Activated CD4-positive, alpha-beta T cell treated with anti-CD3 and anti-CD28 coated beads, Interleukin-2, amount 50 U/mL, for 4 hours (primary cell): ENCODE measurements around the gene DUOX2.
"Not testable (repeated sequence)": the region's sequence is repeated elsewhere in the genome, so short reads cannot be mapped to it uniquely, and the experiment has no call there.

ENCODE experiments used
- DNase-seq, 2 experiments: peaks; one replicate each; pipeline ENCODE4 v3.0.0-alpha.2; 2020

DUOX2 gene

DNA sequence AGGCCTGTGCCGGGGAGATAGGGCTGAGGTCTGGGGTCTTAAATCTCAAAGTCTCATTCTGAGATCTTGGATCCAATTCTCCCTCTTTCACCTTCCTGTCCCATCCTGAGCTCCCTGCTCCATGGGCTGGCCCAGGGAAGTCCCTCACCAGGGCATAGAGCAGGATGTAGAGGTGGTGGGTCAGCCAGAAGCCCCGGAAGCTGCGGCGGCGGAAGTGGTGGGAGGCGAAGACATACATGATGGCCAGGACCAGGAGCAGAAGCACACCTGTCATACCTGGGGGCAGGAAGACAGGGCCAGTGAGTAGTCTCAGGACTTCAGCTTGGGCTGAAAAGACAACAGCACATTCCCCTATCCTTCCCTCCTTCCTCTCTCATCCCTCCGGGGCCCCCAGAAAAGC, 16.5 kb downstream of the DUOX2 start:
- DNase-seq = no peak

DNA sequence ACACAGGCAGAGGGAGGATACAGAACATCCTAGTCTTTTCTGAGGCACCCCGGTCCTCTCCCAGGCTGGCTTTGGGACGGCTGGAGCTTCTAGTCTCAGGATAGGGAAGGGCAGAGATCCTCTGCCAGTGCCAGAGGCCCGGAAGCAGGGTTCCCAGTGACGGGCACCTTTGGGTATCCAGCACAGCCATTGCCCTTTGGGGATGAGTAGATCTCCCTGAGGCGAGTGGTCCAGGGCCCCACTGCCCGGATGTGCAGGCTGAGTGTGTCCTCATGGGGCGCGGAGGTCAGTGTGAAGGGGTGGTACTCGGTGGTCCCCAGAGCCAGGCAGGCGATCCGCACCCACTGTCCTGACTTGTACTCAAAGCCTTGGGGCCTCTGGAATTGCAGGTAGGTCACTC, 18.3 kb downstream of the DUOX2 start:
- no peak for DNase-seq

DNA sequence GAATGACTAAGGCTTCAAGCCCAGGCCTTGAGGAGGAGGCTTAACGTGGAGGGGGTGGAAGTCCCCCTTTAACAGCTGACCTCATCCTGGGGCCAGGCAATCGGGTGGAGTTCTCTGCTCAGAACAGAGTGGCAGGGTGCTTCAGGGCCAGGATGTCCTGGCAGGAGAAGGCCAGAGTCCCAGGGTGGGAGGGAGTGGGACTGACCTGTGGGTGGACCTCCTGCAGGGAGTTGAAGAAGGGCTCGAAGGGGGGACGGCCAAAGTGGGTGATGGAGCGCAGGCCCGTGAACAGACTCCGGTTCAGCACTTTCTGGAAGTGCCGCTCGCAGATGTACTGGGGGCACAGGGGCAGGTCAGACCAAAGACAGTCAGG, 19.6 kb downstream of the DUOX2 start:
- DNase-seq = no peak

DNA sequence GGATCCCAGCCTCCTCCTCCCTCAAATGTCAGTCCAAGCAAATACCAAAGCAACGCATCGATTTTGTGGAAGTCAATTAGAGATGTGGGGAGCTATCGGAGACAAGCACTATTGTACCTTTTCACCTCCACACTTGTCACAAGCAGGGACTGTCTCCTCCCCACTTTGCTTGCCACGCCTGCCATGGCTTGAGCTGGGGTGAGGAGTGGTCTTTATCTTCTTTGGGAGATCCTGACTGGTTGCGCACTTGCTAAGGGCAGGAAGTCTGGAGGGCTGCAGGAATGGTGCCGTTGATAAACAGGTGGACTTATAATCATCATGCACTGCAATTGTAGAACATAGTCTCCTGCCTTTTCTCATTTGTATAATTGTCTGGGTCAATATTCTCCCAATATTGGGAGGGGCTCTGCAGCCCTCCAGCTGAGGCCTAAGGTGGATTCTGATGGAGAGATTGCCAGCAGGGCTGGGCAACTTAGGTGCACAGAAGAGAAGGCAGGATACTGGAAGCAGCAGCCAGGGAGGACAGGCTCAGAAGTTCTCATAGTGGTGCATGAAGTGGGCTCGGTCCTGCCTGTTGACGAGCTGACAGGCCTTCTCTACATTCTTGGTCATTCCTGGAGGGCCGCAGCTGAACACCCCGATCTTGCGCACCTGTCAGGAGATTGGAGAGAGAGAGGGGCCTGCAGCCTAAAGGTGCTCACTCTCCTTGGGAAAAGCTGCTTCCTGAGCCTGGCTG, 20.2 kb downstream of the DUOX2 start:
- no peak for DNase-seq

DNA sequence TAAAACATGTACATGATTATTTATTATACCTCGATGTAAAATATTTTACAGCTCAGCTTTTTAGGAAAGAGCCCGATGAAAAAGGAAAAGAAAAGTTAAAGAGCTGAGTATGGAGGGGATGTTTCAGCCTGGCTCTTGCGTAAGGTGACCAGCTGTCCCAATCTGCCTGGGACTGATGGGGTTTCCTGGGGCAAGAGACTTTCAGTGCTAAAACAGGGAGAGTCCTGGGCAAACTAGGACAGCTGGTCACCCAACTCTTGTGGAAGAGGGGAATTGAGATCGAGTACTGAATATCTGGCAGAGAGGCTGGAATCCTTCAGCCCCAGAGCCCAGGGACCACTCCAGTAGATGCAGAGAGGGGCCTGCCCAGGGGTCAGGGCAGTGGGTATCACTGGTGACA, 21.0 kb downstream of the DUOX2 start:
- no peak for DNase-seq

DNA sequence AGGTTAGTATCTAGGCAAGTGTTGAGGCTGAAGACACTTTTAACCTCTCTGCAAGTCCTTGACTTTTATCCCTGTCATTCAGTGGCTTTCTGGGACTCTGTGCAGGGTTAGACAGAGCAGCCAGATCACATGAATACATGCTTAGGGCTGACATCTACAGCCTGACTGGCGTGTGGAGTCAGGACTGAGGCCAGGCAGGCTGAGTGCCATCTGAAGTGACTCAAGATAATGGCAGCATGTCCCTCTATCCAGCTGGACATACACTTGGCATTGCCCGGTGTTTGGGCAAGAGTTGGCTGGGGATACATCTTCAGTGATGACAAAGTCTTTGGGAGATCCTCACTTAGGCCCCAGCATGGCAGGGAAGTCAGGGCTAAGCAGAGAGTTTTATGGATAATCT, 22.4 kb downstream of the DUOX2 start:
- DNase-seq = no peak

DNA sequence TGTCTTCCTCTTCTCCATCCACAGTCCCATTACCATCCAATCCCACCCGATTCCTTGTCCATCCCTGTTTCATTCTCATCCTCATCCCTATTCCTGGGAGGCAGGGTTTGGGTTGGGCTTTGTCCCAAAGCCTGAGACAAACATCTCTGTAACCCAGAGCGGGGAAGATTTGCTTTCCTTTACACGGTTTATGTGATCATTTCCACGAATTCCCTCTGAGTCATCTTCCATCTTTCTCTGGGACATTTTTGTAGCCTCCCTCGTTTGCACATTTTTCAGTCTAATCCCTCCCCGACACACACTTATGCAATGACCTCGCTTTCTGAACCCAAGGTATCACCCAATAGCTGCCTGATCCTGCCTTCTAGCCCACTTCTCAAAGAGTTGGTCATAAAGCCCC, 22.8 kb downstream of the DUOX2 start:
- DNase-seq = no peak

DNA sequence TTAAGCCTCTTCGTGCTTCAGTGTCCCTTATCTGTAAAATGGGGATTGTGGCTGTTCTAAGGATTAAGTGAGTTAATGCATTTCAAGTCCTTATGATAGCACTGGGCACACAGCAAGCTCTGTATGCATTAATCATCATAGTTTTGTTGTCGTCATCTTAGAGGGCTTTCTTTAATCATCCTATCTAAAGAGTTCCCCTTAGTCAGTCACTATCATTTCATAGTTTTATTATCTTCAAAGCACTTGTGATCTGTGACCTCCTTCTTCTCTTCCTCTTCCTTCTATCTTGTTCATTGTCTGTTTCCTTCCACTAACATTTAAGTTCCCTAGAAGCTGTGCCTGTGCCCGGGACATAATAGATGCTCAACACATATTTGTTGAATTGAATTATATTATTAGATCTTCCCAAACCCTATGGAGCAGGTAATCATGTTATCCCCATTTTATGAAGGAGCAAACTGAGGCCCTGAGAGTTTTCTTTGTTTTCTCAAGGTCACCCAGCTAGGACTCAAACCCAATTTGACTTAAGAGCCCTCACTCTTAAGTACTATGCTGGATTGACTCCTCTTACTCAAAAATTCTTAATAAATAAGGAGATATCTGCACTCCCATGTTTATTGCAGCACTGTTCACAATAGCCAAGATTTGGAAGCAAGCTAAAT, 24.1 kb downstream of the DUOX2 start:
- no peak for DNase-seq

DNA sequence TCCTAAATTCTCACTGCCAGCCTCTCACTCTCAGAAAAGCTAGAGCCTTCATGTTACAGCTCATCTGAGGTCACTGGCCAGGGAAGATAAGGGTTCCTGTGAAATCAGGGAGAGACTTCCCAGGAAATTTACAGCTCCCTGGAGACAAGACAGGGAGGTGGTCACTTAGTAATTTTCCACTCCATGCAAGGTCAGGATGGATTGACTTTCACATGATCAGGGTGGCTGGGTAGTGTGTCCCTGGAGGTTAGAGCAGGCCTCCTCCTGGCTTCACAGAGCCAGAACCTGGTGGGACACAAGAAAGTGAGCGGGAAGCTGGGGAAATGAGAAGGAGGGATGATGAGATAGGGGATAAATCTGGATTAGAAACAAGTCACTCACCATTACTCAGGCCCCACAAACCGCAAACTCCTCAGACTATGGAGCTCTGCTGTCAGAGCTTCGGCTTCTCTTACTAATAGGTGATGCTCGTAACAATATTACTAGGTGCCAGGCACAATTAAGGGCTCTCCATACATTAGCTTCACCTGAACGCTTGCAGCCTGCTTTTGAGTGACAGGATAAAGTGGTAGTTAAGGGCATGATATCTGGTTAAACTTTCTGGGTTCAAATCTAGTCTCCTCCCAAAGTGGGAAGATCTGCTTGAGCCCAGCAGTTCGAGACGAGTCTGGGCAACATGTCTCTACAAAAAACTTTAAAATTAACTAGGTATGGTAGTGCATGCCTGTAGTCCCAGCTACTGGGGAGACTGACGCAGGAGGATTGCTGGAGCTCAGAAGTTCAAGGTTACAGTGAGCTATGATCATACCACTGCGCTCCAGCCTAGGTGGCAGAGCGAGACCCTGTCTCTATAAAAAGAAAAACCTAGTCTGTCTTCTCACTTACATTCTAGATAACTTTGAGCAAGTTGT, 24.9 kb downstream of the DUOX2 start:
- DNase-seq = no peak

DNA sequence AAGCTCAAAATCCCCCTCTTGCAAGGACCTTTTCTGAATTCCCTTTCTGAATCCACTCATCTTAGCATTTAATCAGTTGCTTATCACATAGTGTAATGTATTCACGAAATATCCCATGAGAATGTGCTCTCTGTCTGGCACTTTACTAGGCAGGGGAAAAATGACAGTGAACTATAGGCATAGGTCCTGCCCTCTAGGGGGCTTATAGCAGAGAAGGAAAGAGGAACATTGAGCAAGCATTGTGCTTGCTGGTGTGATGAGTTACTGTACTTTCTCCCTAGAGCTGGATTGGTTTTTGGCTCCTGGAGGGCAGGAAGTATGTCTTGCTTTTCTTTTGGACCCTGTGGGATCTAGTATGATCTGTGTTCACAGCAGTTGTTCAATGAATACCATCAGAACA, 26.5 kb downstream of the DUOX2 start:
- DNase-seq = no peak

DNA sequence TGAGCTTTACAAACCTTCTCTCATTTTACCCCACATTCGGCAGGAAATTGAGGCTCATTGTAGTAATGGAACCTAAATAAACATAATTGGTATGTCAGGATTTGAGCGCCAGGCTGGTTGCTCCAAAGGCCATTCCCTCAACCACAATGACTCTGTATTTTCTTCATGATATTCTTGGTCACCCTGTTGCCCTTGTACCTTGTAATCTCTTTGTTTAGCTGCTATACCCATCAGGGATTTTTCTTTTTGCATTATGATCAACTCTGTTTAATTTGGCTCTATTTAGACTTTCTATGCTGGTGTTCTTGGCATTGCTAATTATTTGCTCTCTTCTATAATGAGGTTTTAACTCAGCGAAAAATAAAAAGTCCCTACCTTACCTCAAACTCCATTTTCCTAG, 29.8 kb downstream of the DUOX2 start:
- no peak for DNase-seq

DNA sequence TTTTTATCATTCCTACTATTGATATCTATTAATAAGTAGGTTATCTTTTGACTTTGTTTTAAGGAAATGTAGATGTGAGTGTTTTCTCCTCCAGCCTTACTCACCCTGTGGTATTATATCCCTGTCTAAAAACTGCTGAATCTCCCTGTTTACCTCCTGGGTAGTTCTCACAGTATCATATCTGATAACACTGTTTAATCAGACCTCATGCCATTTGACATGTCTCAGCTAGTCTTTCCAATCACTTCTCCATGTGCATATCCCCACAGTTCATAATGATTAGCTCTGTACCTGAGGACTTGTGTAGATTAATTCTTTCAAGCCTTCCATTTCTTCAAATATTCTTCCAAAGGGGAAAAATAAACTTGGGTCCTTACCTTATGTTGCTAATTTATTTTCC, 30.7 kb downstream of the DUOX2 start:
- no peak for DNase-seq

DNA sequence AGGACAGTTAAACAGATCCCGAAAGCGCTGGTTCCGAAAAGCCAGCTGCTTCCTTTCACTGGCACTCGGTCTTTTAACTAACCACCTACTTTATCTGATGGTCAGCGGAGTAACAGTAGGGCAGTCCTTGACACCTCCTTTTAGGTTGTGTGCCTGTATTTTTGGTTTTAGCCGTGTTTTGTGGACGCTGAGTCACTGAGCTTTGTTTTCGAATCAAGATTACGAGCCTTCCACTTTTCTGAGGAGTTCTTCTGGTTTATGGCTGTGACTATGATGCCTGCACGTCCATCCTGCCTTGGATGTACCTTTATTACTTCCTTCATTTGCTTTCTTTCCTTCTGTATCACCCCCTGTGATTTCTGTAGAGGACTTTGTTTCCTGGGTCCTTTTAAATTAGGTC, 31.6 kb downstream of the DUOX2 start:
- DNase-seq = not testable (repeated sequence)

DNA sequence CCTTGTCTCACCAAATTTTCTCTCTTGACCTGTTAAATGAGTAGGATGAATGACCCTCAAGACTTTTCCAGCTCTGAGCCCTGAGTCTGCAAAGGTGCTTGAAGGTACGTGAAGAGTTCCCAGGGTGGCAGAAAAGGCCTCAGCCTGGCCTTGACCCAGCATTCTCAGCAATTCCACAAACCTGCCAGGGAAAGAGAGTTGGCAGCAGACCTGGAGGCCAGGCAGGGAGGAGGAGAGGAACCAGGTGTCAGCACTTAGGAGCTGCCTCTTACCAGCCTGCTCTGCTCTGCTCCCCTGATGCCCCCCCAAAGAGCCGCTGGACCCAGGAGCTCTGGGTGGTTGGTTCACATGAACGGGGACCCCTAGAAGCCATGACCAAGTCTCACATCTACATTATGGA, 33.4 kb downstream of the DUOX2 start:
- not testable (repeated sequence) for DNase-seq

DNA sequence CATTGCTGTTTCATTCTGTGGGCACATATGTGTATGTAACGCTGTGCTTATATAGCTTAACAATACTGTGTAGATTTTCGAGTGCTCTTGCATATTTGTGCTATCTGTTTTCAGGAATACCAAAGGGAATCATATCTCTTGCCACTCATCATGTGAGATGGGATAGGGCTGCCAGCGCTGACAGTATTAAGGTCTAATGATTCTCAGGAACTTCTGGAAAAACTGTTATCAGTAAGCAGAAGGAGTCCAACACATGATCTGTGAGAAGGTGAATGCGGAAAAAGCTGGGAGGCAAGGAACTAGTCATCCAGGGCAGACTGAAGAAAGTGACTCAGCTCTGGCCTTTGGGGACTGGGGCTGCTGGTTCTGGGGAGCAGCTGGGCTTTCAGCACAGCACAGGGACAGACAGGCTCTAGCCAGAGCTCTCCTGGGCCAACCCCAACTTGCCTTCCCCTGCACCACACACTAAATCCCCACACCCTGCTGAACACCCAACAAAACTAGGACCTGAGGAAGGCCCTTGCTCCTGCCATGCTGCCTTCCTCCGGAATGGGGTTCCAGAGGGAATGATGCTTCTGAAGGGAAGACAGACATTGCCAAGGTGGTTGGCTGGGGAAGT, 34.2 kb downstream of the DUOX2 start:
- DNase-seq = not testable (repeated sequence)

DNA sequence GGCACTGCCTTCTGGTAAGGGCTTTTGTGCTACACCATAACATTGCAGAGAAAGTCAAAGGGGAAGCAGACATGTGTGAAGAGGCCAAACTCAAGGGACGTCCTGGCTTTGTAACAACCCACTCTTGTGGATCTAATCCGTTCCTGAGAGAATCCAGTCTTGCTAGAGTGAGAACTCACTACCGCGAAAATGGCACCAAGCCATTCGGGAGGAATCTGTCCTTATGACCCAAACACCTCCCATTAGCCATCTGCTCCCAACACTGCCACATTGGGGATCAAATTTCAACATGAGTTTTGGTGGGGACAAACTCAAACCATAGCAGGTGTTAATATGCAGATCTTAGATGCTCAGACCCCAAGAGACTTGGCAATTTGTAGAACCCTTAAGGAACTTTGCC, 34.8 kb downstream of the DUOX2 start:
- not testable (repeated sequence) for DNase-seq

DNA sequence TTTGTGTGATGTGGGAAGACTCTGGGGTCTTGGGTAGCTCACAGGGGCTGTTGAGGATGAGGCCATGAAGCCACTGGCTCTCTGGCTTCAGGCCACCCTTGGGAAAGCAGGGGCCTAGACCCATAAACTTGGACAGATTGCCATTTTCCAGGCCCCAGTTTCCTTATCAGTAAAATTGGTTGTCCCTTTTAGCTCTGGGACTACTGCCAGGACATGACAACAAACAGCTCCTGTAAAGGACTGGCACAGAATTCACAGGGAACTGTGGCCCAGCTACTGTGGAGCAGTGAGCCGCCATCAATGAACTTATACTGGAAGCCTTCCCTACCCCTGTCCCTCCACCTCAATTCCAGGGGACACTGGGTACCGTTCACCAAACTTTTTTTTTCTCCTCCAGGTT, 36.6 kb downstream of the DUOX2 start:
- DNase-seq = not testable (repeated sequence)

DNA sequence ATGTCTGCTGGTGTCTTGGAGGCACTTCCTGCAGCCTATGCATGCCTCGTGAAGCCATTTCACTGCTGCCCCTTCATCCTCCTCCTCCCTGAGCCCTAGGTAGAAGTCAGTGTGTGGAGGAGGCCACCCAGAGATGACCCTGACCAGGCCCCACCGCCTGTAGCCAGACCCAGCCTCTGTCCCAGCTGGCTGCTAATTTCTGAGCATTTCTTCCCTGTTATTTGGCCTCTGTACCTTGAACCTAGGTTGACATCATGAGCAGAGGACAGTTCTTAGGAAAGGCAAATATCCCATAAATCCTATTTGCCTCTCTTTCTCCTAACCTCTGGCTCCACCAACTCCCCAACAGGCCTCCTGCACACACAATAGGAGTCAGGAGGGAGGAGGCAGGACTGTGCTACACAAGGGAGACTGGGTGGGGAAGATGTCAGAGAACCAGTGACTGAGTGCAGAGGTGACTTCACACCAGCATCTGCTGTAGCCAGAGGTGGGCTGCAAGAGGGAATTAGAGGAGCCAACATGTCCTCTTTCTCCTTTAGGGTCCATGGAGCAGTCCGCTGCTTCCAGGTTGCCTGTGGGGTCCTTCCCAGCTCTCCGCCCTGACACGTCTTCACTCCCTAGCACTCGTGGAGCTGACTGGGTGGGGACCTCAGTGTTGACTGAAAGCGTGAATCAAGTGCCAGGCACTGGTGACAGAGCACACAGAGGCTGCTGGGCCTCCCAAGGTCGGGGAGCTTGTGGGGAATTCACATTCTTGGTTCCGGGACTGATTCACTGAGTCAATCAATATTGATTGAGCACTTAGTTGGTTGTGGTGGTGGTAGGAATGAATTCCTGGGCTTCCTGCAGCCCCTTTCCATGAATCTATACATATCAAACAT, 38.3 kb downstream of the DUOX2 start:
- not testable (repeated sequence) for DNase-seq

DNA sequence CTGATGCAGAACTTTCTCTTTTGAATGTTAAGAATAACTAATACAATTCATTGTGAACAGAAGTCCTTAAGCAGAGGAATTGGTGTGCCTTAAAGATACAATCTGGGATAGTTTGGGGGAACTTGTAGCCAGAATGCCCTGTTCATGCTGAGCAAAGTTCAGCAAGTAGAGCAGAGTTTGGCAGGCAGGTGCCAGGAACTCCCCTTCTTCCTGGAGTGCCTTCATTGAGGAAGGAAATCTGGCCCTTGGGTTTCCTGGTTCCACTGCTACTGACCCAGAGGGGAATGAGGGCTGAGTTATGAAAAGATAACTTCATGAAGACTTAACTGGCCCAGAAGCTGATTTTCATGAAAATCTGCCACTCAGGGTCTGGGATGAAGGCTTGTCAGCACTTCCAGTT, 40.4 kb downstream of the DUOX2 start:
- DNase-seq = not testable (repeated sequence)

DNA sequence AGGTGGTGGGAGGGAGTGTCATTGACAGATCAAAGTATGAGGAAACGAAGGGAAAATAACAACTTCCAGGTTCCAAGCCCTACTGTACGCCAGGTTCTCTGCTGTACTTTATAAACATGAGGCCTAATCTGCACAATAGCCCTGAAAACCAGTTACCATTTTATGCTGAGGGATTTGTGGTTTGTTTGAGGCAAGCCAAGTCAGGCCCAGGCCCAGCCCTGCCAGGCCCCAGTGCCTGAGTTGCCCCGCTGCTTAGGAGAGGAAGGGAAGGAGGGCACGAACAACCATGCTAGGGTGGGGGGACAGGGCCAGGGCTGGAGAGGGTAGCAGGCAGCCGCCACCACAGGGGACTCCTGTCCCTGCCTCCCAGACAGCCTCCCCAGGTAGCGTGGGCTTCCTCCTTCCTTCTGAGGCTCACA, 44.0 kb downstream of the DUOX2 start:
- not testable (repeated sequence) for DNase-seq

DNA sequence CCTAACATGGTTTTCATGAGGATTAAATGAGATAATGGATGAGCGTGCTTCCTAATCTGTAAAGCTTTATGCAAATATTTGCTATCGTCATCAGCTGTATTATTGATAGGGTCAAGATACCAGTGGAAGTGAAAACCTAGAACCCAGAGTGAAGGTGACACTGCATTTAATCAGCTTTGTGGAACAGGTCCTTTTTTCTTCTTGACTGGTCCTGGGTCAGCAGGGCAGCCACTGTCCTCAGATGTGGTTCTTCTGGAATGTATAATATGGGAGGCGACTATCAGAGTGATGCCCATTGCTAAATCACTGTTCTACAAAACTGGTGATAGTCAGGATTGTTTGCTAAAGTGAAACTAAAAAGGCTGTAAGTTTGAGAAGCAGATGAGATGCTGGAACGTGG, 49.6 kb downstream of the DUOX2 start:
- DNase-seq = no peak

DNA sequence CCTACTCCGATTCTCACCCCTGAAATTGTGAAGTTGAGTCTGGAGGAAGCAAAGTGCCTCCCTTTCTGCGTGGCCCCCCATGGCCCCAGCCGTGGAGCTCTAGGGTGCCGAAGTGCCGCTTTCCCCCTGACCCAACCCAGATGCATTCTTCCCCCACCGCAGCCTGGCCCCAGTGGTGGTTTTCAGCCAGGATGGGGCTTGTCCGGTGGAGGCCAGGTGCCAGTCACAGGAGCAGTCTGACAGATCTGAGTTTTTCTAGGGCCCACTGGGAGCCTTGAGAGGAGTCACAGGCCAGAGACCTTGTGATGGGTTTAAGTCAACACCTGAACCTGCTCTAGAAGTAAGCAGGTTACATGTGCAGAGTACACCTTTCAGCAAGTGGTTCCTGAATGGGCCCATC, 51.7 kb downstream of the DUOX2 start:
- DNase-seq = not testable (repeated sequence)
